HG02623 (cell line): ENCODE results near the gene MAPKAPK3.

Experiments
- ATAC-seq: cut with Tn5 transposase; IDR thresholded peaks from one replicate; pipeline ENCODE4 v1.9.1; 2021; ENCODE audit warnings: moderate library complexity; ENCODE audit not compliant: unreplicated experiment

Gene MAPKAPK3

DNA sequence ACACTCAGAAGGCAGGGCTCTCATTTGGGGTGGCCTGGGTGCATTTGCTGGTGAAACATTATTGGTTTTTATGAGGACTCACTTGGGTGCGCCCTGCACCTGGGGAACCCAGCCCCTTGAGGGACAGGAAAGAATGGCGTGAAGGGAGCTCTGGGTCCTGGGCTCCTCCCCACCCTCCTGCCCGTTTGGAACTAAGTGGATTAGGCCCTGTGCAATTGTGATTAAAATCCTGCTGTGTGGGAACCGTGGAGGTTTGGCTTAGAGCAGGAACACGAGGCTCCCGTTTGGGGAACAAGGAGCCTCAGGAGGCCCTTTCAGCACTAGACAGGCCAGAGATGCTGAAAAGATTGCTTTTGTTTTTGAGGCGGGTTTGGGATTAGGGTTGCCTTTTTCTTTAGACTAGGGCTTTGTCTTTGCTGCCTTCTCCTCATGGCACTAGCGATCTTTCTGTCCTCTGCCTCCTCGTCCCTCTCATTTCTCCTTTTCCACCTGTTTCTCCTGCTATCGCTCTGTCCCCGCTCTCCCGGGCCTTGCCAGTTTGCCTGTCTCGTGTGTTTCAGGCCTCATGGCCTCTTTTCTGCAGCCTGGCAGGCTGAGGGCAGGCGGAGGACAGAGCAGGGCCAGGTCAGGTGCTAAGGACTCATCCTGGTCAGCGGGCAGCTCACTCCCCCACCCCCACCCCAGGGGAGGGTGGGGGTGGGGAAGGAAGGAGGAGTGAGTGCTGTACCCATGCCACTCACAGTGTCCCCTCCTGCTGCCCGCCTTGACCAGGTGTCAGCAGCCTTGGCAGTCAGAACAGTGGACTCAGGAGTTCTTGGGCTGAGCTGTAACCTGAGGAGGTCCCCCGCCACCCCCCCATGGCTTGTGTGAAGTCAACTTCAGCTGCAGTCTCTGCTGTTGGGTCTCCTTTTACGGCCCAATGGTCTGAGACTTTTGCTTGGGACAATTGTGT lies 8.6 kb downstream of the MAPKAPK3 start:
- ATAC-seq = no peak

DNA sequence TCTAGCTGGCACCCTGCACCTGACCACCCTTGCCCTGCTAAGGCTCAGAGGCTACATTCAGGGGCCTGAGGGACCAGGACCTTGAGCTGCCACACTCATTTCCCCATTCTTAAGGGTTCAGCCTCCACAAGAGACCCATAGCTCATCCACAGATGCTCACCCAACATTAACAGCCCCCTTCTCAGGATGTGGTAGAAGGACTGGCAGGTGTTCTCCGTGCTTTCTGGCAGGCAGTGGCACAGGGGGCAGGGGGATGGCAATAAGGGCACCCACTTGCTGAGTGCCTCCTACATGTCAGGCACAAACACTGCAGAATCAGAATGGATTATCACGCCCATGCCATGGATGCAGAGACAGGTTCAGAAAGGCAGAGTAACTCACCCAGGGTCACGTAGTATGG lies 9.4 kb downstream of the MAPKAPK3 start:
- no peak for ATAC-seq

DNA sequence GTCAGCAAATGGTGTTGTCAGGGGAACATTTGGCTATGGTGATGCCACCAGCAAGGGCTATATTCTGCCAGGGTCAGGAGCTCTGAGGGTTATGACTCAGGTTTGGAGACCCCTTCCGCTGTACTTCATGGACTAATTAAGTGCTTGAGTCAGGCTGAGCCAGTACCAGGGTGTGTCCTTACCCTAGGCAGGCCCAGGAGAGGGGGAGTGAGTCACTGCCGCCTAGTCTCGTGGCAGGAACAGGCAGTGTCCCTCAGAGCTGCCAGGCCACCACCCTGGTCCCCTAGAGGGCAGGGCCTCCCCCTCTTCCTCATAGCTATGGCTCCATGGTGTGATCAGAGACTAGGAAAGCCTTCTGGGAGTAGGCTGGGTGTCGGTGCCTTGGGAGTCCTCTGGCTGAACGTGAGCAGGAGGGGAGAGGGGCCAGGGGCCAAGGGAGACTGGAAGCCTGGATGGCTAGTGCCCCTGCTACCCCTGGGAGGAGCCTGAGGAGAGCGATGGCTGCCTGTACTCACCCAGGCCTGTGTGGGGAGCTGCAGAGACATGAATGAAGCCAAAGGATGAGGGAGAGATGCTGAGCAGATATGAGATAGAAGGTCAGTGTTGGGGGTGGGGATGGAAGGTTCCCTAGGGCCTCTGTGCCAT lies 10.6 kb downstream of the MAPKAPK3 start:
- no peak for ATAC-seq

DNA sequence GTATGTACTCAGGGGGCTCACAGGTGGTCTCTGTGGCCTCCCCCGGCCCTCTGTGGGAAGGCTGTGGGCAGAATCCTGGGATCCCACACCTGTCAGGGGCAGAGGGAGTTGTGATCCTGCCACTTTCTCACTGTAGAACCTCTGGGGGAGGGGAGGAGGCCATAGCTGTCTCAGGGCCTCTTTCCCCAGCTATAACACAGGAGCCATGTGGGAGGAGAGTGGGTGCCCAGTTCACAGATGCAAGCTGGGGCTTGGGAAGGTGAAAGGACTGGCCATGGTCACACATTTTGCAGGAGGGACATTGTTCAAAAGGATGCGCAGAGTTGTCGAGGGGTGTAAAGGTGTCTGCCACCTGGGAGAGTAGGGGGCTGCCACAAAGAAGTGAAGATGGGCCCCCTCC lies 11.7 kb downstream of the MAPKAPK3 start:
- ATAC-seq = no peak

DNA sequence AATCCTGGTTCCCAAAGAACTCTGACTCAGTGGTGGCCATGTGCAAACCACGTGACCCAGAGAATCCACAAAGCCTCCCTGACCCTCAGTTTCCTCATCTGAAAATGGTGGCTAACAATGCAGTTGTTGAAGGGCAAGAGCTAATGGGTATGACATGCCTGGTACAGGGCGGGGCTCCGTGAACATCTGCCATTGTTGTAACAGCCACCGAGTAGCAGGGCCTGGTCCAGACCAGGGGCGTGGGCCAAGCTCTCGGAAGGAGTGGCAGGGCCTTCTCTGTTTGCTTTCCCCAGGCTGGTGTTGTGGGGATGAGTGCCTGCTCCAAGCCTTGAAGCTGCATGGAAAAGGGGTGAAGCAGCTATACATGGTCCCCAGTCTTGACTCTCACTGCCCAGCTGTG lies 13.4 kb downstream of the MAPKAPK3 start:
- ATAC-seq = no peak

DNA sequence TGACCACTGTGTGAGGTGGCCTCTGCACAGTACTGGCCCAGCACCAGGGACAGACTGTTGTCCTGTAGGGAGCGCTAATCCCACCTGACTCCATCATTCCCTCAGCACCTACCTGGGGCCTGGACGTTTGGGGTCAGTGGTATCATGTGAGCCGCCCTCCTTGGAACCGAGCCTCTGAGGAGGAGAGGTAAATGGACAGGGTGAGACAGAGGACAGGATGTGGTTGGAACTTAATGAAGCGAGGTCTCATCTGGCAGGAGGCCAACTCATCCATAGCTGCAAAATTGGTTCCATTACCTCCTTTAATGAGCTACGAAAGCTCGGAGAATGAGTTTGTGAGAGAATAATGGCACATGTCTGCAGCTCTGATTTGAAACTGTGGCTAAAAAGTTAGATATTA lies 13.9 kb downstream of the MAPKAPK3 start:
- no peak for ATAC-seq

DNA sequence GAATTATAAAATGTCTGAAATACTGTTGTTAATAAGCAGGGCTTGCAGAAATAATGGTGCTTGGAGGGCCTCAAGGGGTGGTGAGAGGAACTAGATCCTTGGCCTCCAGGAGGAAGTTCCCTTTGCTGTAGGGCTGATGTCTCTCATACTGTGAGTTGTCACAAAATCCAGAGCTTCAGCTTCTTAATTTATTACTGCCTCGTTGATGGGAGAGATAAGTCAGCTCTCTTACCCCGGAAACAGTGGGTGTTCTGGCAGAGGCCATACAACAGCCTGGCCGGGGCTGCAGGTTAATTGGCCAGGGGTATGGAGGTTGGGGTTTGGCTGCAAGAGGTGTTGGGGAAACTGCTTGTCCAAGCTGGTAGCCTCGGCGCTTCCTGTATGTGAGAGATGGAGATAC lies 15.5 kb downstream of the MAPKAPK3 start:
- ATAC-seq = no peak

DNA sequence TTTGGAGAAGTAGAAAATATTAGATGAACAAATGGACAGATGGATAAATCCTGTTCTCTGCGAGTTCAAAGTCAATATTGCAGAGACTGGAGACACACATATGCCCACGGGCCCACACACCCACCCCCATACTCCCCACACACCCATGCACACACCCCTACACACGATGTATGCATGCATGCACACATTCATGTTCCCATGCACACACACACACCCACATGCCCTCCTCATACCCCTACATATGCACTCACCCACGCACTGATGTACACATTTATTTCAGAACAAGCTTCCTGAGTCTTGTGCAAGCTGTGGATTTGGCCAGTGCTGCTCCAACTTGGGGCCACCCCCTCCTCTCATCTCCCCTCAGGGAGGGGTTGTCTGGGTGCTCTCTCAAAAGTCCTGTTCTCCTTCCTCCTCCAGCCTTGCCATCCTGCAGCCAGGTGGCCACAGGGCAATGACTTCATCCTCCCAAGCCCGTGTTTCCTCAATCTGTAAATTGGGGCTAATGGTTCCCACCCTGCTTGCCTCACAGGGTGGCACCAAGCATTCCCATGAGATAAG lies 16.4 kb downstream of the MAPKAPK3 start:
- no peak for ATAC-seq

DNA sequence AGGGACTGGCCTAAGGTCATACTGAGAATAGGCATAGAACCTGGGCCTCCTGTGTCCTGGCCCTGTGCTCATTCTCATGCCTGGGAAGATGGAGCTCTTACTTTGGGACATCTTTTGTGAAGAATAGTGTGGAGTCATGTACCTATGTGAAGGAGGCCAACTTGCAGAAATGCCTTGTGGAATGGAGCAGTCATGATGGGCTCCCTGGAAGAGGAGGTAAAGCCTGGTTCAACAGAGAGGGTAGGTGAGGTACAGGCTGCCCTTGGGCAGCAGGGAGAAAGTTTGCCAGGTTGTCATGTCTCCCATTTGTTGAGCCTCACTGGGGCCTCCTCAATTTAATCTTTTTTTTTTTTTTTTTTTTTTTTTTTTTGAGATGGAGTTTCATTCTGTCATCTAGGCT lies 18.1 kb downstream of the MAPKAPK3 start:
- ATAC-seq = no peak

DNA sequence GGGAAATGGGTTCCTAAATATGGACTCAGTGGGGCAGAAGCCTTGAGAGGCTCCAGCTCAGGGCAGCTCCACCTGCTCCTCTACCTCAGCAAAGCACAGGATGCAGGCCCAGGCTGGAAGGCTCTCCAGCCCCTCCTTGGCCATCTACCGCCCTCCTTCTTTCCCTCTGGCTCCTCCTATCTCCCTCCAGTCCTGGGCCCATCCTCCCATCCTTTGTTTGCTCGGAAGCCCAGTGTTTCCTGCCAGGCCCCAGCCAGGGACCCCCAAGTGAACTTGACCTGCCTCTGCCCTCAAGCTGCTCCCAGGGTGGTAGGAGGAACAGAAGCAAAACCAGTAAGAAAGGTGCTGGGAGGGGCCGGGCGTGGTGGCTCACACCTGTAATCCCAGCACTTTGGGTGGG lies 20.1 kb downstream of the MAPKAPK3 start:
- ATAC-seq = no peak

DNA sequence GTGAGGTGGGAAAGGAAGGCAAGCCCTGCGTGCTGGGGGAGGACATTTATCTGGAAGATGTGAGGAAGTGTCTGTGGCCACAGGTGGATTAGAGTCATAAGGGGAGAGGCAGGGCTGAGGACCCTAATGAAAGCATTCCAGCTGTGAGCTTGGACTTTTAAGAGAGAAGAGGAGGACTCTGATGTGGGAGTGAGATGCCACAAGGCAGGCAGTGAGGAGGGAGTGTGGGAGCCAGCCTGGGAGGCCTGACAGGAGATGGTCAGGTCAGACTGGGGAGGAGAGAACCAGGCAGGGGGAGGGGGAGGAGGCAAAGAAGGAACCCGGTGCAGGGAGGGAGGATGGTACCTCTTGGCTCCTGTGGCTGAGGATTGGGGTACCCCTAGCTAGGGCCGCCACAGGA lies 21.0 kb downstream of the MAPKAPK3 start:
- no peak for ATAC-seq

DNA sequence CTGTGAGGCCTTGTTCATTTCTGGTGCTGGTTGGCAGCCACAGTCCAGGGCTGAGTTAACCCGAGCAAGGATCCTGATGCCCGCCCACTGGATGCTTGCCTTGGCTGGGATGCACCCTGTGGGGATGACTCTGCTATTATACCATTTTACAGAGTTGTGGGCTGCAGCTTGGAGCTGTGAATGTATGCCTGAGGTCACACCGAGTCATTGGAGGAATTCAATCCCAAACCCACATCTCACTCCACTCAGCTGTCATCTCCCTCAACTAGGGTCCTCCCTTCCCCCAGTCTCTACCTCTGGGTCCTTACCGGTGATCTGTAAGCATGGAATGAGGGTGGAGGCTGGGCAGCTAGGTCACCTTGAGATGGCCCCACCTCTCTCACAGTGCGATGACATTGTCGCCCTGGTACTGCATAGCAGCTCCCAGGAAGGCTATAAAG lies 22.1 kb downstream of the MAPKAPK3 start:
- no peak for ATAC-seq

DNA sequence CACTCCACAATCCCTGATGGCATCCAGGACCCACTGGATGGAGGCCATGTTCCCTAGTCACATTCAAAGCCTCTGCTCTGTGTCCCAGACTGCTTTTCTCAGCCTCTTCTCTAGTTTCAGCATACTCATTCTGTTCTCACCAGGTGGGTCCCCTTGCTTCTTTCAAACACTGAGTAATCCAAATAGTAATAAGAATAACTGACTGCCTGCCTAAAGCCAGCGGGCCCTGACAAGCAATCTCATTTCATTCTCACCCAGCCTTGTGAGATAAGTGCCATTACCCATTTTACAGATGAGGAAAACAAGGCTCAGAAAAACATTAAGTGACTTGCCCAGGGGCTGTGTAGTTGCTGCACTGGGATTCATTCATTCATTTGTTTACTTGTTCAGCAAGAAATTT lies 25.4 kb downstream of the MAPKAPK3 start:
- ATAC-seq = no peak

DNA sequence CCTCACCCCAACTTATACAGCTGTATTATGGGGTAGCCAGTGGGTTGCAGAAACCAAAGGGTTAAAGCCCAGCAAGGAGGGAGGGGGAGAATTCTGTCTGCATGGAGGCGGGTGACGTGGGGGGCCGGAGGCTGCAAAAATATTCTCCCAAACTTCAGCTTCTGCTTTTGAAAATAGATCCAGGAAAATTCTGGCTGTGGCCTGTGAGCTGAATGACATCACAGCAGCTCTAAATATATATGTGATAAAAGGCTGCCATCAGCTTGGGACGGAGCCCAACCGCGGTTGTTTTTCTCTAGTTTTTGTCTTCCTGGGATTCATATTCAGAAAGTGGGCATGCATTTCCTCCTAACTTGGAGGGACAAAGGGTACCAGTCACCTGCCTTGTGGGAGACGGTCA lies 27.6 kb downstream of the MAPKAPK3 start:
- ATAC-seq = no peak

DNA sequence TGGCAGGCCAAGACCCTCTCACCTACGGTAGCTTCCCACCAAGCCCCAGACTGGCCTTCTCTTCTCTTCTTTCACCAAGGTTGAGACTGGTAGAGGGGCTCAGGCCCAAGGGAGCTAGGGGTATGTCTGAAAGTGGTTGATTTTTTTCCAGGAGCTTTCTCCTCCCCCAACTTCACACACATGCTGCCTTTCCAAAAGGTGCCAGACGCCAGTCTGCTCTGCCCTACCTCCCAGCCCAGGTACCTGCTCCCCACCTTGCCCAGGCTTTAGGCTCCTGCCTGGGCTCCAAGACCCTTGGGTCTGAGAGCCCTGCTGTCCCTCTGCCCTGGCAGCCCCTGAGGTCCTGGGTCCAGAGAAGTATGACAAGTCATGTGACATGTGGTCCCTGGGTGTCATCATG lies 28.4 kb downstream of the MAPKAPK3 start:
- no peak for ATAC-seq

DNA sequence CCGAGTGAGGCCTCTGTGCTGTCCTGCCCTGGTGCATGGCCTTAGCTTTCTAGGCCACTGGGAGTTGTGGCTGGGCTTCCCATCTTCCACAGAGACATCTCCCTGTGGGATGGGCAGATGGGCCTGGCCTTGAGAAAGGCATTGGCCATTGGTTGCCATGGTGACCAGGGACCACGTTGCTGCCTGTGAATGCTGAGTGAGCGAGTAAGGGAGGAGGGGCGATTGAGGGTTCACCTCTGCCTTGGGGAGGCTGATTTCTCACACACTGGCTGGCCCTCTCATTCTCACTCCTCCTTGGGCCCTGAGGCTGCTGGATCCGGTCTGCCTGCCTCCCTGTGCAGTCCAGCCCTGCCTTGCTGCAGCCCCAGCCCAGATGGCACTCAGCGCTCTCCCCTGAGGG lies 31.4 kb downstream of the MAPKAPK3 start:
- no peak for ATAC-seq

DNA sequence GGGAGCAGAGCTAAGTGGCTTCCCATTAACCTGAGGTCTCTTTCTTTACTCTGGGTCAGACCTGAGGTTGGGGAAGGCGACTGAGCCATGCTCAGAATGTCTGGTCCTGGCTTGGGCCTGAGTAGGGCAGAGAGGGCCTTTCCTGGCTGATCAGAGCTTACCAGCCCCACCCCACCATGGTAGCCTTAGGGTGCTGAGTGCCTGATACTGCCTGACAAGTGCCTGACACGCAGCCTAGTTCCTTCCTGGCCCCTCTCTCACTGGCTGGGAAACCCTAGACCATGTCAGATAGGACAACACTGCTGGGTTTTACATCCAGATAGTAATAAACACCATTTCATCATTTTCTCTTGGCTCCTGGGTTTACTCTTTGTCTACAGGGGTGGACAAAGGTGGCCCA lies 32.0 kb downstream of the MAPKAPK3 start:
- ATAC-seq = no peak

DNA sequence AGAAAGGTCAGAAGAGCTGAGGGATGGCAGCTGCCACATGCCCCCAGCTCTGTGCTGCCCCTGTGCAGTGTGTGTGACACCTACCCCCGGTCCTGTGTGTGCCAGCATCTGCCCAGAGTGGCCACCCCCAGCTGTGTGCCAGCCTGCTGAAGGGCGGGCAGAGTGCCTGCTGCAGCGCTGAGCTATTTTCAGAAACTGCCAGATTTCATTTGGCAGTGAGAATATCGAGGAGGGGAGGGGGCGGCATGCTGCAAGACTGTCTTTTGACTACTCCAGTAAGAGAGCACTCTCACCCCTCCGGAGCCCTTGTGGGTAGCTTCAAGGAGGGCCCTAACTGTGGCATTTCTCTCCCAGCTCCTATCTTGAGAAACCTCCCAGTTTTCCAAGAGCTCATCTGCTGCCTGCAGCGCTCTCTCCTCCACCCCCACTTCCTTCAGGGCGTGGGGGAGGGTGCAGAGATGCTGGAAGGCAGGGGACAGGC lies 32.5 kb downstream of the MAPKAPK3 start:
- no peak for ATAC-seq

DNA sequence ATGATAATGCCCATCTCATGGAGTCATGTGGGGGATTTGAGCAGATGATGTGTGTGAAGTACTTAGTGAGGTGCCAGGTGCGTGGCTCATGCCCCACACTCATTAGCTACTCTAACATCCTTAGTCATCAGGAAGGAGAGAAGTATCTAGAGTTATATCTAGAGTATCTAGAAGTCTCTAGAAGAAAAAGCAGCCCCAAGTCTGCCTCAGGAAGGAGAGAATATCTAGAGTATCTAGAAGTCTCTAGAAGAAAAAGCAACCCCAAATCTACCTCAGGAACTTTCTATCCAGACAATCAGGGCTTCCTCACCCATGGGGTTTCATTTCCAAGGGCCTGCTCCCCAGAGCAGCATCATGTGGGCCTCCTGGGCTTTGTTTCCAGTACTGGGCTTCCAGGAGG lies 33.1 kb downstream of the MAPKAPK3 start:
- ATAC-seq = no peak

DNA sequence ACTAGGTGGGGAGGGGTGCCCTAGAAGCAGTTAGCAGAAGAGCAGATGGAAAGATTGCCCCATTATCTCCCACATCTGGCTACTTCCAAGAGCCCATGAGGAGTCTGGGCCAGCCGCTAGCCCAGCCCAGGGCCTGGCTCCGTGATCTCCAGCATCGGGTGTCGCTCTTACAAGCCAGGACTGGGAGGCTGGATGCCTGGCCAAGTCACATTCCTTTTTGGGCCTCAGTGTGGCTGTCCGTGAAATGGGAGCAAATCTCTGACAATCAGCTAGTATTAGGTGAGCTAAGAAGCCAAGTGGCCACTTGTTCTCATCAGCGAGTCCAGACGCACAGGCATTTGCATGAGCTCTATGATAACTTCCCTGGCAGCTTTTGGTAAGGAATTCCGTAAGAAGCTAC lies 34.5 kb downstream of the MAPKAPK3 start:
- ATAC-seq = no peak

DNA sequence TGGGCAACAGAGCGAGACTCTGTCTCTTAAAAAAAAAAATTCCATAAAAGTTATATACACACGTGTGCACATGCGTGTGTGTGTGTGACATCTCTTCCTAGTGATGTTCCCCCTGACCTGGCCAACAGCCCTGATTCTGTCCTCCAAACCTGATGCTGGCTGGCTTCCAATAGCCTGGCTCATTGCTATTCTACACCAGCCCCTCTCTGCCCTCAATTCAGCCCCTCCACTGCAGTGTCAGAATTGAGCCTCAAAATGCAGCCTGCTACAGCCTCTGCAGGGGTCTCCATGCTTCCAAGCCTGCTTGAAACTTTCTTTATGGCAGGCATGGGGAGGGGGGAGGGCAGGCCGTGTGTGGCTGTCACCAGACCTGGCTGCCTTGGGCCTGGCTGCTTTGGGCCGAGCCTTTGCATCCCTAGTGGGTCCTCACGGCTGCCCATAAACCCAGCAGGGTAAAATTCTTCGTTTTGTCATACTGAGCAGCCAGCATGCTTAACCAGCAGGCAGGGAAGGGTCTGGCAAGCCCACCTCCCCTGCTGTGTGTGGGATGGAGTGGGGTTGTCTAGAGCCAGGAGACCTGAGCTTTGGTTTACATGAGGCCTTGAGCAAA lies 35.1 kb downstream of the MAPKAPK3 start:
- ATAC-seq = no peak

DNA sequence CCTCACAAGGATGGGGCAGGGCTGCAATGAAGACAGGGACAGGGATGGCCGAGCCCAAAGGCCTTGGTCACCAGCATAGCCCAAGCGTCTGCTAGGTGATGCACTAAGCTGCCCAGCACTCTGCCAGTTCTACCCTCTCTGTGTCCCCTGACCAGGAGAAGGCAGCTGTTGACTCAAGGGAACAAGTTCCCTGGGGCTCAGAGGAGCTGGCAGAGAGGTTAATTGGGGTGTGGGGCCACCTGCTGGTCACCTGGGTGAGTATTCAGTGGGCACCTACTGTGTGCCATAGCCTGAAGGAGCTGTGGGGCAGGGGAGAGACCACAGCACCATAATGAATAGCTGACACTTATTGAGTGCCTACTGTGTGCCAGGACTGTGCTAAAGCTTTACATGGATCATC lies 35.8 kb downstream of the MAPKAPK3 start:
- ATAC-seq = no peak
